Measurements from ENCODE around the gene PTPN6.

The PTPN6 gene

DNA sequence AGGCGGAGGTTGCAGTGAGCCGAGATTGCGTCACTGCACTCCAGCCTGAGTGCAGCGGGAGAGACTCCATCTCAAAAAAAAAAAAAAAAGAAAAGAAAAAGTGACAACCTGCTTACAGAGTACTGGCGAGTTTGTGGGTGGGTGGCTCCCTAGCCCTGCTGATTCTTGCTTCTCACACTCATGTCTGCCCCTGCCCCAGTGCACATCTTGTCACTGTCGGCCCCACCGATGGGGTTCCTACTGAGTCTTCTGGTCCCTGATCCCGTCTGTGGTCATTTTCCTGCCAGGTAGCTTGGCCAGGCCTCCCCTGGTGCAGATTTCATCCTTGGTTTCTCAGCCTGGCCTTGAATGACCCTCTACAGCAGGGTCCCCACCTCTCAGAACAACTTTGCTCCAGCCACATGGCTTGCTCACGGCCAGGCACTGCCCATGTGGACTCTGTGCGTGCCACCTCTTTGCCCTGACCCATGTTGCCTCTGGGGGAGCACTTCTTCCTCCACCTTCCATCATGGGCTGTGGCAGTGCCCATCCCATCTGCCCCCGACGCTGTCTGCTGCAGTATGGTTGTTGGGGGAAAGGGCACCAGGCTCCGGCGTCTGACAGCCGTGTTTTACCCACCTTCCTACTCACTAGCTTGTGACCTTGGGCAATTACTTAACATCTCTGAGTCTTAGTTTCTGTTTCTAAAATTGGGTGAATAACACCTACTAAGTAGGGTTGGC, 2.1 kb upstream of the PTPN6 start:
- no peak for DNase-seq
- no peak overlapping the region for H3K4me3 Mint-ChIP-seq

DNA sequence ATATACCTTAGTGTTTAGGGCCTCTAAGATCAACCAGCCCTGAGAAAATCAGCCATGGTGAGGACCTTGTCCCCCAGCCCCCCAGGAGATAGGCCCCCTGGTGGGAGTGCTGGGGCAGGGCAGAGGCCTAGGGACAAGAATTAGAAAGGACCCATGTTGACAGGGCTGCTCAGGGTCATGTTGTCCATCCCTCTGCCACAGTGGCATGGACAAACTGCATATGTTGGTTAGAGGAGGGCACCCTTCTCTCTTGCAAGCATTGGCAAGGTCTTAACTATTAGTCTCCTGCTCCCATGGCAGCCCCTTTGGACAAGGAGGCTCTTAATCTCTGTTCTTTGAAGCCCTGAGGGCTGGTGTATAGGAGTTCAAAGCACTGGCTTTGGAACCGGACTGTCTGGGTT, 755 bp upstream of the PTPN6 start:
- Mint-ChIP-seq H3K9me3 (no peaks in the 10 kb centered on the region), H3K4me3 (no peak overlapping the region), H3K27ac (no peak overlapping the region), H3K4me1 (peaks cover 49% of the 10 kb centered on the region), H3K36me3 (ENCODE audit: low read depth) (no peaks in the 10 kb centered on the region), H3K27me3 (ENCODE audit: low read depth, poor library complexity) (no peaks in the 10 kb centered on the region)
- TF ChIP-seq, protein P1, sequence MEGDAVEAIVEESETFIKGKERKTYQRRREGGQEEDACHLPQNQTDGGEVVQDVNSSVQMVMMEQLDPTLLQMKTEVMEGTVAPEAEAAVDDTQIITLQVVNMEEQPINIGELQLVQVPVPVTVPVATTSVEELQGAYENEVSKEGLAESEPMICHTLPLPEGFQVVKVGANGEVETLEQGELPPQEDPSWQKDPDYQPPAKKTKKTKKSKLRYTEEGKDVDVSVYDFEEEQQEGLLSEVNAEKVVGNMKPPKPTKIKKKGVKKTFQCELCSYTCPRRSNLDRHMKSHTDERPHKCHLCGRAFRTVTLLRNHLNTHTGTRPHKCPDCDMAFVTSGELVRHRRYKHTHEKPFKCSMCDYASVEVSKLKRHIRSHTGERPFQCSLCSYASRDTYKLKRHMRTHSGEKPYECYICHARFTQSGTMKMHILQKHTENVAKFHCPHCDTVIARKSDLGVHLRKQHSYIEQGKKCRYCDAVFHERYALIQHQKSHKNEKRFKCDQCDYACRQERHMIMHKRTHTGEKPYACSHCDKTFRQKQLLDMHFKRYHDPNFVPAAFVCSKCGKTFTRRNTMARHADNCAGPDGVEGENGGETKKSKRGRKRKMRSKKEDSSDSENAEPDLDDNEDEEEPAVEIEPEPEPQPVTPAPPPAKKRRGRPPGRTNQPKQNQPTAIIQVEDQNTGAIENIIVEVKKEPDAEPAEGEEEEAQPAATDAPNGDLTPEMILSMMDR (IDR thresholded peaks at IDR 0.05): peak; percentile 37
- DNase-seq: no peak

More for the DNA sequence above, 2.1 kb upstream of the PTPN6 start:
- TF ChIP-seq, protein P1 (IDR thresholded peaks at IDR 0.05): no peak
- H3K36me3 Mint-ChIP-seq (ENCODE audit: low read depth): no peaks in the 10 kb centered on the region
- H3K4me1 Mint-ChIP-seq: peaks cover 59% of the 10 kb centered on the region
- H3K27ac Mint-ChIP-seq: no peak overlapping the region
- H3K27me3 Mint-ChIP-seq (ENCODE audit: low read depth, poor library complexity): no peaks in the 10 kb centered on the region
- no peaks in the 10 kb centered on the region for H3K9me3 Mint-ChIP-seq

DNA sequence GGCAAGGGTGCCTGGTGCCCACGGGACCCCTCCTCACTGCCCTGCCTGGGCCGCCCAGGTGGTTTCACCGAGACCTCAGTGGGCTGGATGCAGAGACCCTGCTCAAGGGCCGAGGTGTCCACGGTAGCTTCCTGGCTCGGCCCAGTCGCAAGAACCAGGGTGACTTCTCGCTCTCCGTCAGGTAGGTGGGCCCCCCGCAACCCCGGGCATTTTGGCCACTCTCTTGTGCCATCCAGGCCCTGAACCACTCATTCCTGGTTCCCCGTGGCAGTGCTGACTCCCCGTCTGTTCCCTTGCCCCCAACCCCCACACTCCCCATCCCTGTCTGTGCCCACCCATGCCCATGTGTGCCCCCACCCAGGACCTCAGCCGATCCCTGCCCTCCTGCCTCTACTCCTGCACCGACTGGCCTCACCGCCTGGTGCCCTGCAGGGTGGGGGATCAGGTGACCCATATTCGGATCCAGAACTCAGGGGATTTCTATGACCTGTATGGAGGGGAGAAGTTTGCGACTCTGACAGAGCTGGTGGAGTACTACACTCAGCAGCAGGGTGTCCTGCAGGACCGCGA, 480 bp downstream of the PTPN6 start:
- Mint-ChIP-seq H3K27ac (no peak overlapping the region), H3K9me3 (no peaks in the 10 kb centered on the region), H3K27me3 (ENCODE audit: low read depth, poor library complexity) (no peaks in the 10 kb centered on the region), H3K4me3 (no peak overlapping the region), H3K4me1 (peaks cover 46% of the 10 kb centered on the region), H3K36me3 (ENCODE audit: low read depth) (no peaks in the 10 kb centered on the region)
- DNase-seq: no peak
- TF ChIP-seq, protein P1 (IDR thresholded peaks at IDR 0.05): no peak

DNA sequence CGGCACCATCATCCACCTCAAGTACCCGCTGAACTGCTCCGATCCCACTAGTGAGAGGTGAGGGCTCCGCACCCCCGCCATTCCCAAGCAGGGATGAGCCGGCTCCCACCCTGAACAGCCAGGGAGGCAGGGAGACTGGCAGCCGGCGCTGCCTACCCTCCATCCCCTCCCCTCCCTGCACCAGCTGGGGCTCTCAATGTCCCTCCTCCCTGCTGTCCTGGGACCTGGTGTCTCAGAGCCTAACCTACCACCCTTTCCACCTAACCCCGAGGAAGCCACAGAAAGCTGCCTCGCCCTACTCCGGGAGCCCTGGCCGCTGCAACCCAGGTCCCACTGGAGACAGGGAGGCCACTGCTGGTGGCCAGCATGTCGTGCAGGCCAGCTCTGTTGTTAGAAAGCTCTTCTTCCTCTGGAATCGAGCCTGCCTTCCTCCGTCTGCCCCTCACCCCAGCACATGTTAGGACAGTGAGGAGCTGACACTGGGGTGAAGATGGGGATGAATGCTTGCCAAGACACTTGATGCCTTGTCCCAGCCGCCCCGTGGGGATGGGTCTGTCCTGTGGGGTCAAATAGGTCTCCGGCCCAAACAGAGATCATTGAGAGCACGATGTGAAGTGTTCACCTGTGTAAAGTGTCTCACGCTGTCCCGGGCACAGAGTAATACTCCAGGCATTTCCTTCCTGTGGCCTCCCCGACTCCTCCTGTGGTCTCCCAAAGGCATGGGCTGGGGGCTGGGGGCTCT, 1.1 kb downstream of the PTPN6 start:
- Mint-ChIP-seq H3K4me3 (no peak overlapping the region), H3K27me3 (ENCODE audit: low read depth, poor library complexity) (no peaks in the 10 kb centered on the region), H3K27ac (no peak overlapping the region), H3K36me3 (ENCODE audit: low read depth) (no peaks in the 10 kb centered on the region), H3K4me1 (peaks cover 46% of the 10 kb centered on the region), H3K9me3 (no peaks in the 10 kb centered on the region)
- TF ChIP-seq, protein P1 (IDR thresholded peaks at IDR 0.05): no peak
- no peak for DNase-seq

DNA sequence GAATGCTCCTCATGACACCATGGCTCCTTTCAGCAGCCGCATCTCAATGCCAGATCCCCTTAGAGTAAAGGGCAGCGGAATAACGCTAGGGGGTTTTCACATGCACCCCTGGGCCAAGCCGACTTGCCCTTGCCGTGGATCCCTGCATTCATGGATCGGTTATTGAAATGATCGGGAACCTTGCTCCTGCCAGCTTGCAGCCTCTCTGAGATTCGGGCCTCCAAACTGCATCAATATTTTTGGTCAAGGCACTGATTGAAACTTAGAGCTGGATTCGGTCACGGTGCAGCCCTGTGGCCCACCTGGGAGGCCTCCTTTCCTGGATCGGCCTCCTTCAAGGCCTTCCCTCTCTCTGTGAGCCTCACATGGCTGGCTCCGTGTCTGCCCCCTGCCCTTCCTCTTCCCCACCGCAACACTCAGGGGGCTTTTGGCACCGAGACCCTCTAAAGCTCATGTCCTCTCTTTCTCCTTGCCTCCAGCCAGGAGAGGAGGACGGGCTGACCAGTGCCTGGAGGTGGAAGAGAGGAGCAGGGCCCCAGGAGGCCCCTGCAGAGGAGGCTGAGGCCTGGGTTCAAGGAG, 1.8 kb downstream of the PTPN6 start:
- Mint-ChIP-seq H3K9me3 (no peaks in the 10 kb centered on the region), H3K4me1 (peaks cover 47% of the 10 kb centered on the region), H3K27me3 (ENCODE audit: low read depth, poor library complexity) (peaks cover 2% of the 10 kb centered on the region), H3K4me3 (no peak overlapping the region), H3K36me3 (ENCODE audit: low read depth) (no peaks in the 10 kb centered on the region), H3K27ac (peak overlapping the region; percentile 45)
- TF ChIP-seq, protein P1 (IDR thresholded peaks at IDR 0.05): no peak
- DNase-seq: no peak
